GM12892 (cell line): Measurements from ENCODE around the gene PAN3.

Experiments used
- POLR2A ChIP-seq: IDR thresholded peaks from 2 replicates; pipeline ENCODE4 v1.6.1; 2011; ENCODE audit warnings: low read depth, low read length, control low read depth
- POLR2AphosphoS5 ChIP-seq: IDR thresholded peaks from 2 replicates; pipeline ENCODE4 v1.6.1; 2011; ENCODE audit warnings: low read depth, low read length, control low read depth
- TAF1 ChIP-seq: IDR thresholded peaks from 2 replicates; pipeline ENCODE4 v1.6.1; 2011; ENCODE audit warnings: low read depth, mild to moderate bottlenecking, control low read depth, low read length, borderline replicate concordance

- TF ChIP-seq TAF1 (no peak), POLR2A (no peak), POLR2AphosphoS5 (no peak)
Measured at GRCh38 chr13:28163587-28163986, 25.2 kb downstream of the PAN3 start.
